ENCODE measurements around the gene OCRL. TPM values are rescaled to one million over a fixed set of nuclear protein-coding genes. Genes with fewer than 3 reads are reported as not detected.
A peak's percentile ranks its signal among the peaks of the same experiment; 100 is the strongest.

OCRL gene
- total and polyA plus RNA-seq, 7 experiments from 2014 or later: 0.47 to 6.2 (median 5.0) TPM

DNA sequence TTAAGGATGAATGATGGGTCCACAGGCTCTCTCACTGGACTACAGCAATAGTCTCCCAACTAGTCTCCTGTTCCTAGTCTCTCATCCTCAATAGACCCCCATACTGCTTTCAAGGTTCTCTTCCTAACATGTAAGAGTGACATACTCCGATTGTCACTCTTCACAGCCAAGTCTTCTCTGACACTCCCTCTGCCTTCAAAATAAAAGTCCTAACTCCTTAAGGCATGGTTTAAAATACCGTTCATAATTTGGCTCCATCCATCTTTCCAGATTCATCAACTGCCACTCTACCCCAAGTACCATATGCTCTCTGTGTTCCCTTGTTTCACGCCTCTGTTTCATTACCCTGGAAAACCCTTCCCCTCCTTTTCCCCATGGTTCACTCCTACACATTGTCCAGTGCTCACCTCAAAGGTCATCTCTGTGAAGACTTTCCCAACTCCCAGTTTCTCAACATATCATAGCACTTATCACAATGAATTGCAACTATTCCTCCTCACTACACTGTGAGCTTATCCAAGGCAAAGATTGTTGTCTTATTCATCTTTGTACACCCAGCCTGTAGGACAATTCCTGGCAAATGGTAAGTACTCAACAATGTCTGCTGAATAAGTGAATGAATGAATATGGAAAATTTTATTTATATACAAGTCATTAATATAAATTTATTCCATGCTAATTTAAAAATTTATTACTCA is 42.8 kb upstream of the OCRL start:
- no peak overlapping the region for H3K4me3 ChIP-seq (ENCODE audit: low read length)
- ATAC-seq (no peak), DNase-seq (no peak)
- H3K27me3 ChIP-seq (ENCODE audit: control insufficient read depth in 2 of 2, insufficient read depth in 2 of 2, low read length in 2 of 2): no peaks in the 10 kb centered on the region
- Mint-ChIP-seq H3K4me3 (no peak overlapping the region), H3K36me3 (peaks cover 0 to 11% (median 0%) of the 10 kb centered on the region in 5 donors), H3K4me1 (peaks cover 0 to 5% (median 2%) of the 10 kb centered on the region in 7 donors), H3K27me3 (no peaks in the 10 kb centered on the region), H3K9me3 (no peaks in the 10 kb centered on the region), H3K27ac (peak overlapping the region in 1 of 9 donors; percentile 7)
- intact Hi-C loops (cut with micrococcal nuclease): no loop called here
- H3K4me1 ChIP-seq (ENCODE audit: control insufficient read depth in 2 of 2, insufficient read depth in 2 of 2, low read length in 2 of 2): no peaks in the 10 kb centered on the region
- POLR2A ChIA-PET: no interaction called here
- CTCF ChIA-PET: no interaction called here
- H3K36me3 ChIP-seq (ENCODE audit: control insufficient read depth in 2 of 3, insufficient read depth in 3 of 3, low read length in 3 of 3): no peaks in the 10 kb centered on the region
- no peaks in the 10 kb centered on the region for H3K9me3 ChIP-seq (ENCODE audit: control insufficient read depth in 2 of 3, low read length in 3 of 3)
- no peak overlapping the region for H3K27ac ChIP-seq (ENCODE audit: low read depth, low read length)

DNA sequence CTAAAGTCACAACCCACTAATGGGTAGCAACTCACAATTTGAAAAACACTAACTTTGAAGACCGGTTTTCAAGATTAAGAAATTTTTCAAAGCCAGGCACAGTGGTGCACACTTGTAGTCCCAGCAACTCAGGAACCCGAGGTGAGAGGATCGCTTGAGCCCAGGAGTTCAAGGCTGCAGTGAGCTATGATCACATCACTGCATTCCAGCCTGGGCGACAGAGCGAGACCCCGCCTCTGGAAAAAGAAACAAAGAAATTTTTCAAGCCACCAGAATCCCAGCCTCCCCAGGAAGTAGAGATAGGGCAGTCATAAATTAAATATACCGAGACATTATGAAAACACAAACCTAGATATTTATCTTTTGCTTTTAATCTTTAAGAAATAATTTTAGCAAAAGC is 29.7 kb upstream of the OCRL start:
- ATAC-seq: no peak
- Mint-ChIP-seq H3K27ac (no peak overlapping the region), H3K4me1 (peaks cover 0 to 8% (median 0%) of the 10 kb centered on the region in 7 donors), H3K4me3 (no peak overlapping the region), H3K27me3 (peaks cover 0 to 6% (median 0%) of the 10 kb centered on the region in 5 donors), H3K9me3 (no peaks in the 10 kb centered on the region), H3K36me3 (peaks cover 0 to 6% (median 4%) of the 10 kb centered on the region in 5 donors)
- Histone ChIP-seq H3K4me1 (ENCODE audit: control insufficient read depth in 2 of 2, insufficient read depth in 2 of 2, low read length in 2 of 2) (no peaks in the 10 kb centered on the region), H3K27ac (ENCODE audit: low read depth, low read length) (no peak overlapping the region), H3K36me3 (ENCODE audit: control insufficient read depth in 2 of 3, insufficient read depth in 3 of 3, low read length in 3 of 3) (no peaks in the 10 kb centered on the region), H3K9me3 (ENCODE audit: control insufficient read depth in 2 of 3, low read length in 3 of 3) (no peaks in the 10 kb centered on the region), H3K4me3 (ENCODE audit: low read length) (no peak overlapping the region), H3K27me3 (ENCODE audit: control insufficient read depth in 2 of 2, insufficient read depth in 2 of 2, low read length in 2 of 2) (no peaks in the 10 kb centered on the region)
- intact Hi-C loops (cut with micrococcal nuclease): no loop called here
- ChIA-PET POLR2A (no interaction called here), CTCF (no interaction called here)
- DNase-seq: no peak

DNA sequence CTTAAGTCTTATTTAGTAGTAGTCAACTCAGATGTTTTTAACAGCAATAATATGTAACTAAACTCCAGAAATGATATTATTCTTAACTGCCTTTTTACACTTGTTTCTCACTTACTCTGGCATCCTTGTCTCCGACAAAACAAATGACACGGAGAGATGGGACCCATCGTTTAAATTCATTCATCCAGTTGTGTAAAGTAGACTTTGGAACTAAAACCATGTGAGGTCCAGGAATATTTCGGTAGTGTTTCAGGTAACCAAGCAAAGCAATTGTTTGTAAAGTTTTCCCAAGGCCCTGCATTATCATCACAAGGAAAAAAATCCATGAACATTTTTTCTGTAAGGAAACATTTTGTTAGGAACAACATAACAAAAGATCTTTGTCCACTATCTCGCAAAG is 28.4 kb upstream of the OCRL start:
- CTCF ChIA-PET: no interaction called here

DNA sequence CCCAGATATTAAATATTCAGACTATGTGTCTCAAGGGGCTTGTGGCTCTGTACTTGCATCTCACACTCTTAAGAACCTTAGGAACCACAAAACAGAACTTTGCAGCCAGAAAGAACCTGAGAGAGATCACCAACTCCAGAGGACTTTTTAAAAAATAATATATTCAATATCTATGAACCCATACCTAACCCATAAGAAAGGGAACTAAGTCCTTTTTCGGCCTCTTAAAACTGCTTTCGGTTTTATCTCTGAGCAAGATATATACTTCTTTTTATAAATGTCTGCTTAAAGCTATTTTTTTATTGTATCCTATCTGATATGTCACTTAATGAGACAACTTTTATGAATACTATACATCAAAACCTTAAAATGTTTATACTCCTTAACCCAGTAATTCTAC is 27.6 kb upstream of the OCRL start:
- DNase-seq (no peak), ATAC-seq (no peak)
- Mint-ChIP-seq H3K4me1 (no peaks in the 10 kb centered on the region), H3K27me3 (peaks cover 0 to 6% (median 0%) of the 10 kb centered on the region in 5 donors), H3K27ac (no peak overlapping the region), H3K9me3 (no peaks in the 10 kb centered on the region), H3K36me3 (peaks cover 0 to 7% (median 4%) of the 10 kb centered on the region in 5 donors), H3K4me3 (no peak overlapping the region)
- Histone ChIP-seq H3K27ac (ENCODE audit: low read depth, low read length) (no peak overlapping the region), H3K9me3 (ENCODE audit: control insufficient read depth in 2 of 3, low read length in 3 of 3) (no peaks in the 10 kb centered on the region), H3K36me3 (ENCODE audit: control insufficient read depth in 2 of 3, insufficient read depth in 3 of 3, low read length in 3 of 3) (no peaks in the 10 kb centered on the region), H3K27me3 (ENCODE audit: control insufficient read depth in 2 of 2, insufficient read depth in 2 of 2, low read length in 2 of 2) (no peaks in the 10 kb centered on the region), H3K4me3 (ENCODE audit: low read length) (no peak overlapping the region), H3K4me1 (ENCODE audit: control insufficient read depth in 2 of 2, insufficient read depth in 2 of 2, low read length in 2 of 2) (no peaks in the 10 kb centered on the region)
- POLR2A ChIA-PET: no interaction called here
- intact Hi-C loops (cut with micrococcal nuclease): no loop called here
- CTCF ChIA-PET: no interaction called here

More for the DNA sequence above, 28.4 kb upstream of the OCRL start:
- ATAC-seq (no peak), DNase-seq (no peak)
- Mint-ChIP-seq H3K36me3 (peaks cover 0 to 7% (median 4%) of the 10 kb centered on the region in 5 donors), H3K4me1 (peaks cover 0 to 3% (median 0%) of the 10 kb centered on the region in 7 donors), H3K27ac (no peak overlapping the region), H3K9me3 (no peaks in the 10 kb centered on the region), H3K4me3 (no peak overlapping the region), H3K27me3 (peaks cover 0 to 6% (median 0%) of the 10 kb centered on the region in 5 donors)
- POLR2A ChIA-PET: no interaction called here
- intact Hi-C loops (cut with micrococcal nuclease): no loop called here
- Histone ChIP-seq H3K4me1 (ENCODE audit: control insufficient read depth in 2 of 2, insufficient read depth in 2 of 2, low read length in 2 of 2) (no peaks in the 10 kb centered on the region), H3K27ac (ENCODE audit: low read depth, low read length) (no peak overlapping the region), H3K27me3 (ENCODE audit: control insufficient read depth in 2 of 2, insufficient read depth in 2 of 2, low read length in 2 of 2) (no peaks in the 10 kb centered on the region), H3K4me3 (ENCODE audit: low read length) (no peak overlapping the region), H3K9me3 (ENCODE audit: control insufficient read depth in 2 of 3, low read length in 3 of 3) (no peaks in the 10 kb centered on the region), H3K36me3 (ENCODE audit: control insufficient read depth in 2 of 3, insufficient read depth in 3 of 3, low read length in 3 of 3) (no peaks in the 10 kb centered on the region)

DNA sequence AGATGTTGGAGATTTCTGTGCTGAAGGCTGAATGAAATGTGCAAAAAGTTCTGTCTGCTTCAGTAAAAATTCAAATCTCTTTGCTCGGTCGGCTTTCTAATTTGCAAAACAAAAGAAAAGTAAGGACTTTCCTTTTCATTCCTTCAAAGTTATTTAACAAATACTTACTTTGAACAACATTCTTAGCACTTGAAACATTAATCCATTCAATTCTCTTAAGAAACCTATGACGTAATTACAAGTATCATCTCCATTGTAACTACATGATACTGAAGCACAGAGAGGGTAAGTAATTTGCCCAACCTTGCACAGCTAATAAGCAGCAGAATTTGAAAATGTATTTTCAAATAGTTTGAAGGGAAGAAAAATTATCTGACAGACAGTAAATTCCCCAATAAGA is 23.7 kb upstream of the OCRL start:
- ChIA-PET POLR2A (no interaction called here), CTCF (no interaction called here)
- H3K4me3 Mint-ChIP-seq: no peak overlapping the region
- ATAC-seq (no peak), DNase-seq (no peak)
- peaks cover 0 to 7% (median 4%) of the 10 kb centered on the region in 5 donors for H3K36me3 Mint-ChIP-seq
- intact Hi-C loops (cut with micrococcal nuclease): no loop called here
- H3K4me3 ChIP-seq (ENCODE audit: low read length): no peak overlapping the region
- no peaks in the 10 kb centered on the region for H3K9me3 Mint-ChIP-seq
- no peaks in the 10 kb centered on the region for H3K4me1 Mint-ChIP-seq
- no peak overlapping the region for H3K27ac Mint-ChIP-seq
- no peaks in the 10 kb centered on the region for H3K9me3 ChIP-seq (ENCODE audit: control insufficient read depth in 2 of 3, low read length in 3 of 3)
- no peaks in the 10 kb centered on the region for H3K36me3 ChIP-seq (ENCODE audit: control insufficient read depth in 2 of 3, insufficient read depth in 3 of 3, low read length in 3 of 3)
- H3K27me3 ChIP-seq (ENCODE audit: control insufficient read depth in 2 of 2, insufficient read depth in 2 of 2, low read length in 2 of 2): peaks cover 0 to 2% of the 10 kb centered on the region in 2 donors
- H3K4me1 ChIP-seq (ENCODE audit: control insufficient read depth in 2 of 2, insufficient read depth in 2 of 2, low read length in 2 of 2): no peaks in the 10 kb centered on the region
- H3K27me3 Mint-ChIP-seq: peaks cover 0 to 19% (median 0%) of the 10 kb centered on the region in 5 donors
- no peak overlapping the region for H3K27ac ChIP-seq (ENCODE audit: low read depth, low read length)

DNA sequence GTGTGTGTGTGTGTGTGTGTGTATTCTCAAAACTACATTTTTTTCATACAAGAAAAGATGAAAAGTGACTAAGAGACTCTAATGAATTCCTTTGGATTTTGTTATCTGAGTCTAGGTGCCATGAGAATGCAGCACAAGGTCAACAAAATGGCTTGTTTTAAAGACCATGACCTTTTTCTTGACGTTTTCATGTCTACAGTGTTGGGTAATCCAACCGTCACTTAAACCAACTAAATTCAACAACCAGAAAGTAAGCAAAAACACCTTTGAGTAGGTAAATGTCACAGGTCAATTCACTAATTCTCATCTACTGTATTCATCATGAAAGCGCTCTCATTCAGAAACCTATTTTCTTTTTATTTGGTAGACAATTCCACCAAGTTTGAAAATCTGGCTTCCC is 19.9 kb upstream of the OCRL start:
- H3K4me1 Mint-ChIP-seq: peaks cover 0 to 18% (median 11%) of the 10 kb centered on the region in 7 donors
- intact Hi-C loops (cut with micrococcal nuclease): no loop called here
- Histone ChIP-seq H3K4me3 (ENCODE audit: low read length) (no peak overlapping the region), H3K9me3 (ENCODE audit: control insufficient read depth in 2 of 3, low read length in 3 of 3) (no peaks in the 10 kb centered on the region), H3K4me1 (ENCODE audit: control insufficient read depth in 2 of 2, insufficient read depth in 2 of 2, low read length in 2 of 2) (peaks cover 0 to 7% of the 10 kb centered on the region in 2 donors), H3K27ac (ENCODE audit: low read depth, low read length) (no peak overlapping the region), H3K36me3 (ENCODE audit: control insufficient read depth in 2 of 3, insufficient read depth in 3 of 3, low read length in 3 of 3) (no peaks in the 10 kb centered on the region), H3K27me3 (ENCODE audit: control insufficient read depth in 2 of 2, insufficient read depth in 2 of 2, low read length in 2 of 2) (peaks cover 0 to 2% of the 10 kb centered on the region in 2 donors)
- H3K27me3 Mint-ChIP-seq: peaks cover 0 to 48% (median 0%) of the 10 kb centered on the region in 5 donors
- no peak overlapping the region for H3K4me3 Mint-ChIP-seq
- no peak for ATAC-seq
- DNase-seq: no peak
- H3K27ac Mint-ChIP-seq: no peak overlapping the region
- peaks cover 0 to 3% (median 0%) of the 10 kb centered on the region in 5 donors for H3K36me3 Mint-ChIP-seq
- POLR2A ChIA-PET: no interaction called here
- H3K9me3 Mint-ChIP-seq: peaks cover 0 to 2% (median 0%) of the 10 kb centered on the region in 11 donors
- CTCF ChIA-PET: no interaction called here
